Type B pancreatic cell (in vitro differentiated cells): ENCODE measurements around the gene BTG1. TPM values are rescaled to one million over a fixed set of nuclear protein-coding genes. Genes with fewer than 3 reads are reported as not detected.

ENCODE experiments used
- DNase-seq: peaks from one replicate; pipeline ENCODE4 v3.0.0; 2021; ENCODE audit warnings: mixed read lengths; ENCODE audit not compliant: unreplicated experiment; ENCODE audit errors: extremely low spot score
- H3K27ac Mint-ChIP-seq: 2 replicates; pipeline ENCODE4 v1.8.0; 2021; ENCODE audit warnings: mild to moderate bottlenecking, mixed read lengths
- H3K27me3 Mint-ChIP-seq: 2 replicates; pipeline ENCODE4 v1.8.0; 2021; ENCODE audit warnings: mixed read lengths
- H3K36me3 Mint-ChIP-seq: 2 replicates; pipeline ENCODE4 v1.8.0; 2021; ENCODE audit warnings: mixed read lengths
- H3K4me1 Mint-ChIP-seq: one replicate; pipeline ENCODE4 v1.8.0; 2021; ENCODE audit warnings: mixed read lengths; ENCODE audit not compliant: unreplicated experiment
- H3K4me3 Mint-ChIP-seq: 2 replicates; pipeline ENCODE4 v1.8.0; 2021; ENCODE audit warnings: mild to moderate bottlenecking, mixed read lengths
- H3K9me3 Mint-ChIP-seq: 2 replicates; pipeline ENCODE4 v1.8.0; 2021; ENCODE audit warnings: mixed read lengths
- total RNA-seq: library from RNA; stranded (reverse); gene quantifications from 2 replicates; pipeline ENCODE4 v1.2.1, GENCODE V29; 2021; ENCODE audit warnings: low replicate concordance
- TF ChIP-seq, protein P1 (sequence below): fragments of 200-600 bp; sonication (generic); conservative IDR thresholded peaks from 2 replicates; pipeline ENCODE4 v1.5.0; 2021; ENCODE audit warnings: antibody characterized with exemption, mild to moderate bottlenecking

The BTG1 gene
- total RNA-seq, 1 donor from 2014 or later, result 116 TPM

DNA sequence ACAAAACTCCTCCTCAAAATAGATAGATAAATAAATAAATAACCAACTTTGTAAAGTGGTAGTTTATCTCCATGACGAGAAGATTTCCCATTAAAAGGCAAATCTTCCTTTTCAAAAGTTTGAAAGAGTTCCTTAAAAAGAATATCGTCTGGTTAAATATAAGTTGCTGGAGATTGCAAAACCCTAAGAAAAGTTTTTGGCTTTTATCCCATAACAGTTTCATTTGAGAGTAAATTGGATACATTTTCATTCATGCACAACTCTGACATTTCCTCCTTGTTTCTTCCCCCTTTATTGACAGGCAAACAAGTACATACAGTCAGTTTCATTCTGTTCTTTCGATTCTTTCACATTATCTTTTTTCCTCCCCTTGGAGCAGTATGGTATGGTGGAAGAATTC is 45.4 kb upstream of the BTG1 start:
- TF ChIP-seq, protein P1, sequence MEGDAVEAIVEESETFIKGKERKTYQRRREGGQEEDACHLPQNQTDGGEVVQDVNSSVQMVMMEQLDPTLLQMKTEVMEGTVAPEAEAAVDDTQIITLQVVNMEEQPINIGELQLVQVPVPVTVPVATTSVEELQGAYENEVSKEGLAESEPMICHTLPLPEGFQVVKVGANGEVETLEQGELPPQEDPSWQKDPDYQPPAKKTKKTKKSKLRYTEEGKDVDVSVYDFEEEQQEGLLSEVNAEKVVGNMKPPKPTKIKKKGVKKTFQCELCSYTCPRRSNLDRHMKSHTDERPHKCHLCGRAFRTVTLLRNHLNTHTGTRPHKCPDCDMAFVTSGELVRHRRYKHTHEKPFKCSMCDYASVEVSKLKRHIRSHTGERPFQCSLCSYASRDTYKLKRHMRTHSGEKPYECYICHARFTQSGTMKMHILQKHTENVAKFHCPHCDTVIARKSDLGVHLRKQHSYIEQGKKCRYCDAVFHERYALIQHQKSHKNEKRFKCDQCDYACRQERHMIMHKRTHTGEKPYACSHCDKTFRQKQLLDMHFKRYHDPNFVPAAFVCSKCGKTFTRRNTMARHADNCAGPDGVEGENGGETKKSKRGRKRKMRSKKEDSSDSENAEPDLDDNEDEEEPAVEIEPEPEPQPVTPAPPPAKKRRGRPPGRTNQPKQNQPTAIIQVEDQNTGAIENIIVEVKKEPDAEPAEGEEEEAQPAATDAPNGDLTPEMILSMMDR, result no peak
- no peak for DNase-seq
- peaks cover 19% of the 10 kb centered on the region for H3K4me1 Mint-ChIP-seq
- H3K27me3 Mint-ChIP-seq, result no peaks in the 10 kb centered on the region
- H3K9me3 Mint-ChIP-seq, result peaks cover under 1% of the 10 kb centered on the region
- H3K36me3 Mint-ChIP-seq, result no peaks in the 10 kb centered on the region
- no peak overlapping the region for H3K4me3 Mint-ChIP-seq
- no peak overlapping the region for H3K27ac Mint-ChIP-seq

DNA sequence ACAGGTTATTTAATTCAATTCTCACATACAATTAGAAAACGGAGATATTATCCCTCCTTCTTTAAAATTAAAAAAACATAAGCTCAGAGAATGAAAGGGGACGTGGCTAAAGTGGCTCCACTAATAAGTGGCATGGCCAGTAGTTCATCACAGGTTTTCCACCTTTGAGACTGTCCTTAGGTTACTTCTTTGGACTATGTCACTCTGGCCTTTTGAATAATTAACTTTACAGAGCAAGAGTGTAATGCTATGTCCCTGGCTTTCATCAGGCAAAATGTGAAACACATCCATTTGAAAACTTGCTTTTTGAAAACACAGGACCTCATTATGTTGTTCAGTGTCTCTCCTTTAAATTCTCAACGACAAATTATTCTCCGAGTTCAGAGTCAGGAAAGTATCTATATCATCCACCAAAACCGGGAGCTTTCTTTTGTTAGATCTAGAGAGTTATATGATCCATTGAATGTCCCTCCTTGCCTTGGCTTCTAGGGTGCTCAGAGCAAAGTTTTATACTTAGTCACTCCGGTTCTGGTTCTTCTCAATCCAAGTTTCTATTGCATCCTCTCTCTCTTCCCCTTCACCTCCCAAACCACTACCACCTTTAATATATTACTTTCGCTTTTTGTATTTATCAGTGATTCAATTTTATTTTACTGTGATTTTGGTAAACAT is 43.0 kb upstream of the BTG1 start:
- Mint-ChIP-seq H3K27ac (no peak overlapping the region), H3K27me3 (no peaks in the 10 kb centered on the region), H3K4me1 (peaks cover 14% of the 10 kb centered on the region), H3K4me3 (no peak overlapping the region), H3K36me3 (no peaks in the 10 kb centered on the region), H3K9me3 (no peaks in the 10 kb centered on the region)
- TF ChIP-seq, protein P1, result no peak
- no peak for DNase-seq

DNA sequence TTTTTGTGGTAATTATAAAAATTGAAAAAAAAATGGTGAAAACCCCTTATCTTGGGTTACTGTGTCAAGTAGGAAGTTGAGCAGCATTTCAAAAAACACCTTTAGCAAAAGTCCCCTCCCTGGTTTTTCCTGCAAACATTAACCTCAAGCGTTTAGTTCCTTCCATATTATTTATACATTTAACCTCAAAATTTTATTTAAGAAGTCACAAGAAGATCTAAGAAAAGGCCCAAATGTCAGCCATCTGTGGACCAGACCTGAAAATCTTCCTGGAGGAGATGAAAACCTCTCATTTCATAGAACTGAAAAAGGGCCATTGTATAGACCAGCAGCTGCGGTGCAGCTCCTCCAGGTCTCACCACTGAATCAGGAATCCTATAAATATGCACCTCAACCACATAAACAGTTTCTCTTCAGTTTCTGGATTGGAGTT is 40.4 kb upstream of the BTG1 start:
- no peaks in the 10 kb centered on the region for H3K9me3 Mint-ChIP-seq
- DNase-seq, result no peak

DNA sequence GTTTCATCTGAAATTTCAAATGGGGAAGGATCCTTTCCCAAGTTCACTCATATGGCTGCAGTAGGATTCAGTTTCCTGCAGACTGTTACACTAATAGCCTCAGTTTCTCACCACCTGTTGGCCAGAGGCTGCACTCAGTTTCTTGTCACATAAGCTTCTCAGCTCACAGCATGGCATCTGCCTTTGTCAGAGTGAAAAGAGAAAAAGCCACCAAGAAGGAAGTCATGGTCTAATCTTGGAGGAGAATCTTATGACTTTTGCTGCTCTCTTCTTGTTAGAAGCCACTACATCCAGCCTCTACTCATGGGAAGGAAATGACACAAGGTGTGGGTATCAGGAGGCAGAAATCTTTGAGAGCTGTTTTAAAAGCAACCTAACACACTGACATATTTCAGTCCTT is 39.4 kb upstream of the BTG1 start:
- H3K36me3 Mint-ChIP-seq, result no peaks in the 10 kb centered on the region
- H3K27ac Mint-ChIP-seq, result no peak overlapping the region
- TF ChIP-seq, protein P1, result no peak
- DNase-seq, result no peak
- H3K27me3 Mint-ChIP-seq, result no peaks in the 10 kb centered on the region
- no peaks in the 10 kb centered on the region for H3K9me3 Mint-ChIP-seq
- H3K4me1 Mint-ChIP-seq, result no peaks in the 10 kb centered on the region
- H3K4me3 Mint-ChIP-seq, result no peak overlapping the region

More for the DNA sequence above, 40.4 kb upstream of the BTG1 start:
- H3K27ac Mint-ChIP-seq, result no peak overlapping the region
- TF ChIP-seq, protein P1, result no peak
- H3K4me1 Mint-ChIP-seq, result no peaks in the 10 kb centered on the region
- no peak overlapping the region for H3K4me3 Mint-ChIP-seq
- no peaks in the 10 kb centered on the region for H3K36me3 Mint-ChIP-seq
- H3K27me3 Mint-ChIP-seq, result no peaks in the 10 kb centered on the region

DNA sequence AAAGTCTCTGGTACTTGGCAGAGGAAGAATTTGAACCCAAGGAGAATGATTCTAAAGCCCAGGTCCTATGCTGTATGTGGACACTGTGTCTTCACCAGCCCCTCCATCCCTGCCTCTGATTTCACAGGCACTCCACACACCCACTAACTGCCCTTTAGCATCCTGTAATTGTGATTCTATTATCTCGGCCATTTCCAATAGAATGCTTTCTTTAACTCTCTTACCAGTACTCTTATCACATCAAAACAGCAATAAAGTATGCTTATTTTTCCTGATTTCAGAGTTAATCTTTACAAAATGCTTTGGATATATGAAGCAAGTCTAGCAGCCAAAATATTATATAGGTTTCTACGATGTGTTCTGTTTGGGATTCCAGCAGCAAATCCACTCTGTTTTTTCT is 37.9 kb upstream of the BTG1 start:
- Mint-ChIP-seq H3K27ac (no peak overlapping the region), H3K9me3 (no peaks in the 10 kb centered on the region), H3K36me3 (no peaks in the 10 kb centered on the region), H3K27me3 (no peaks in the 10 kb centered on the region), H3K4me1 (no peaks in the 10 kb centered on the region), H3K4me3 (no peak overlapping the region)
- TF ChIP-seq, protein P1, result no peak
- DNase-seq, result no peak
